ENCODE measurements around the gene AGER. TPM values are rescaled to one million over a fixed set of nuclear protein-coding genes. Genes with fewer than 3 reads are reported as not detected.

AGER gene
- total and polyA plus RNA-seq, 9 of the 15 experiments (the other 6 are each of a cell fraction or from before 2014, with no cell fraction given): 1.2 to 11.5 (median 4.1) TPM

DNA sequence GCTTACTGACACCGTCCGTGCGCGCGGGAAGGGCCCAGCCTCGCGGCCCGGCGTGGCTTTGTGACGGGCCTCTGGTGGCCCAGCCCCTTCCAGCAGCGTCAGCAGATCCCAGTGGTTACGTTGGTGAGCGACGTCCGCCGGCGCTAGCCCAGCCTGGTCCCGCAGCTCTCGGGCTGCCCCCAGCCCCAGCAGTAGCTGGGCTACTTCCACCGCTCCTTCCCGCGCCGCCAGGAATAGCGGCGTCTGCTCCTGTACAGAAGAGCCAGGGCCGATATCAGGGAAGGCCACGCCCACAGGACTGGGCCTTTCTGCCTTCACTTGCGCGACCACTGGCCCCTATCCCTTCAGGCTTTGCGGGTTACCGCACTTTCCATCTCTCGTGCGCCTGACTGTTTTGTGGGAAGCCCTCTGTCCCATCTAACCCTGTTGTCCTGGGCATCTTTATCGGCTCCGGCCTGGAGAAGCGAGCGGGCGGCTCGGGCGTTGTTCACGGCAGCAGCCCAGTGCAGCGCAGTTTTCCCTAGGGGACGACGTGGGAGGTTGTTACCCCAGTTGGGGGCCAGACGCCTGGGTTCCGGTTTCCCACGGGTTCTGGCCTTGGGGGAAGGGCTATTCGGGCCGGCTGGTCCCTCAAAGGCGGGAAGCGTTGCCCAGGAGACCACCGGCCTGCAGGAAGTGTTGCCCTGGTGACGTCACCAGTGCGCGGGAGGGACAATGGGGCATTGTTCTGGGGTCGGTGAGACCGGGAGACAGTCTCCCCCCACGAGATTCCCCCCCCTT, 12.0 kb upstream of the AGER start (continued):
- TF ChIP-seq BCOR (IDR thresholded peaks at IDR 0.05) (peak; percentile 35; the same call in 1 of the 2 replicates), NR2C2 (CRISPR knock-in tag; IDR thresholded peaks at IDR 0.05) (peak; percentile 87), NR2C2 (tag; IDR thresholded peaks at IDR 0.05) (peak; percentile 80; the same call in 1 of the 2 replicates), RFX7 (CRISPR knock-in tag; IDR thresholded peaks at IDR 0.05) (no peak), EP400 (IDR thresholded peaks at IDR 0.05) (peak; percentile 85), XRCC3 (IDR thresholded peaks at IDR 0.05) (no peak), PHB (CRISPR knock-in tag; IDR thresholded peaks at IDR 0.05) (peak; percentile 74; the same call in 1 of the 2 replicates), HMGN3 (IDR thresholded peaks at IDR 0.05; ENCODE audit: borderline replicate concordance, extremely low read depth, insufficient read length, low read depth, low read length) (no peak), ETV5 (CRISPR knock-in tag; IDR thresholded peaks at IDR 0.05; ENCODE audit: low read depth) (peak; percentile 18; the same call in 1 of the 2 replicates), TRIM24 (IDR thresholded peaks at IDR 0.05) (peak in 1 of 2 experiments; percentile 11; a peak in 1 of 4 replicates), NR2F6 (CRISPR knock-in tag; IDR thresholded peaks at IDR 0.05) (peak; percentile 38; the same call in 1 of the 2 replicates), SMAD3 (CRISPR knock-in tag; conservative IDR thresholded peaks at IDR 0.05) (peak; percentile 50; the same call in 1 of the 2 replicates), TCF15 (CRISPR knock-in tag; IDR thresholded peaks at IDR 0.05) (peak; percentile 37; the same call in 1 of the 2 replicates), POLR2B (IDR thresholded peaks at IDR 0.05; ENCODE audit: low read depth, partially characterized antibody) (peak; percentile 96), FOXP1 (CRISPR knock-in tag; IDR thresholded peaks at IDR 0.05) (peak; percentile 74), TOE1 (IDR thresholded peaks at IDR 0.05; ENCODE audit: borderline replicate concordance) (peak; percentile 75; the same call in 1 of the 2 replicates), TOE1 (CRISPR knock-in tag; IDR thresholded peaks at IDR 0.05; ENCODE audit: borderline replicate concordance, low read depth) (peak; percentile 80; the same call in 1 of the 2 replicates), ZNF165 (CRISPR knock-in tag; IDR thresholded peaks at IDR 0.05; ENCODE audit: borderline replicate concordance) (0 out of 2 replicates have a peak, but pooled peaks have one; percentile 77), CHD2 (IDR thresholded peaks at IDR 0.05; ENCODE audit: low read depth, low read length) (peak; percentile 59), SREBF1 (IDR thresholded peaks at IDR 0.05; ENCODE audit: borderline replicate concordance, low read depth, low read length) (no peak), ZZZ3 (IDR thresholded peaks at IDR 0.05) (0 out of 2 replicates have a peak, but pooled peaks have one; percentile 46), FOXJ2 (tag; IDR thresholded peaks at IDR 0.05) (peak; percentile 72; the same call in 1 of the 2 replicates), SPI1 (IDR thresholded peaks at IDR 0.05; ENCODE audit: borderline replicate concordance, low read depth, low read length) (0 out of 2 replicates have a peak, but pooled peaks have one; percentile 14), ZHX1 (conservative IDR thresholded peaks at IDR 0.05; ENCODE audit: low read length) (no peak), ELF2 (CRISPR knock-in tag; IDR thresholded peaks at IDR 0.05) (peak; percentile 76; the same call in 1 of the 2 replicates), RBBP5 (IDR thresholded peaks at IDR 0.05; ENCODE audit: borderline replicate concordance, insufficient read depth, low read length, poor library complexity, severe bottlenecking) (no peak), NCOA2 (IDR thresholded peaks at IDR 0.05; ENCODE audit: partially characterized antibody in 2 of 2) (no peak)
